ENCODE results near the gene NIP7. TPM values are rescaled to one million over a fixed set of nuclear protein-coding genes. Genes with fewer than 3 reads are reported as not detected.

The NIP7 gene
- total and polyA plus RNA-seq, 2 of the 4 experiments (the other 2 are of a cell fraction) = 14.0 to 28.3 TPM

GRCh38 chr16:69320740-69321073, 18.9 kb upstream of the NIP7 start:
- no peak overlapping the region for H2AFZ ChIP-seq (replicated peaks; ENCODE audit: low read length, poor library complexity)
- no peak overlapping the region for H3K23ac ChIP-seq (ENCODE audit: low read depth, low read length)
- H3K56ac ChIP-seq (ENCODE audit: extremely low read depth, insufficient read depth, low read length) = no peak overlapping the region
- peak overlapping the region; percentile 24 for H2AK9ac ChIP-seq (replicated peaks; ENCODE audit: low read depth, low read length, poor library complexity)
- H3K14ac ChIP-seq (replicated peaks; ENCODE audit: low read depth, low read length) = no peak overlapping the region
- no peak overlapping the region for H2BK20ac ChIP-seq (ENCODE audit: low read depth, low read length)
- H4K91ac ChIP-seq (ENCODE audit: insufficient read depth, low read depth, low read length) = no peak overlapping the region
- intact Hi-C loops (cut with micrococcal nuclease) (no loop called here), dilution Hi-C loops (cut with HindIII; ENCODE audit: low sequenced_read_pairs, unreplicated experiment) (no loop called here), in situ Hi-C loops (cut with MboI; ENCODE audit: low sequenced_read_pairs) (no loop called here)
- no peak overlapping the region for H3K4me2 ChIP-seq (ENCODE audit: low read depth, low read length)
- ATAC-seq (ENCODE audit: low read depth) = no peak
- H3K9ac ChIP-seq (ENCODE audit: low read depth, low read length) = no peak overlapping the region
- ChIA-PET POLR2A (ENCODE audit: unreplicated experiment) (no interaction called here), CTCF (no interaction called here)
- peaks cover 3% of the 10 kb centered on the region; the same call in 1 of the 2 replicates for H3K9me1 ChIP-seq (ENCODE audit: insufficient read depth, low read length)
- peaks cover 42% of the 10 kb centered on the region for H4K20me1 ChIP-seq (ENCODE audit: insufficient read depth, low read length)
- no peak overlapping the region for H4K8ac ChIP-seq (ENCODE audit: low read depth in 2 of 2, low read length in 2 of 2)
- no peaks in the 10 kb centered on the region for H3K27me3 ChIP-seq (ENCODE audit: control insufficient read depth, insufficient read depth, low read length)
- no peaks in the 10 kb centered on the region for H3K9me3 ChIP-seq (ENCODE audit: control insufficient read depth, insufficient read depth, low read length)
- no peak for DNase-seq
- 76% methylated on average over 9 of the region's 13 CpGs; no CpG with 5 or more reads in 1 of the 2 experiments for WGBS, 2 experiments (ENCODE audit: extremely low coverage in 2 of 2, insufficient read length in 1 of 2)
- H3K36me3 ChIP-seq (ENCODE audit: control insufficient read depth, insufficient read depth, low read length) = peaks cover 83% of the 10 kb centered on the region
- H3K27ac ChIP-seq (ENCODE audit: insufficient read depth, low read length) = no peak overlapping the region
- peaks cover 37 to 79% of the 10 kb centered on the region in 2 experiments for H3K79me1 ChIP-seq (ENCODE audit: low read depth in 1 of 2, low read length in 2 of 2)
- no TSS peak for BruUV-seq (replicated peaks)
- H3K18ac ChIP-seq (ENCODE audit: low read depth, low read length) = no peak overlapping the region
- H3K4me1 ChIP-seq (ENCODE audit: control insufficient read depth, insufficient read depth, low read length) = no peaks in the 10 kb centered on the region
- no peak overlapping the region for H2BK15ac ChIP-seq (ENCODE audit: low read depth, low read length)
- TF ChIP-seq POLR2A (IDR thresholded peaks at IDR 0.05; ENCODE audit: low read depth, low read length) (no peak), MXI1 (IDR thresholded peaks at IDR 0.05; ENCODE audit: borderline replicate concordance, low read depth, low read length) (no peak)
- H2AK5ac ChIP-seq (ENCODE audit: low read depth, low read length) = no peak overlapping the region
- no peak overlapping the region for H3K4ac ChIP-seq (ENCODE audit: low read depth, low read length)
- H2BK5ac ChIP-seq (ENCODE audit: low read depth, low read length, poor library complexity, severe bottlenecking) = no peak overlapping the region
- H3K4me3 ChIP-seq (ENCODE audit: insufficient read depth, low read depth, low read length) = no peak overlapping the region
- no peak overlapping the region for H2BK120ac ChIP-seq (ENCODE audit: low read depth, low read length)
- H4K5ac ChIP-seq (ENCODE audit: low read depth, low read length) = no peak overlapping the region

Data from IMR-90 (cell line).